Right lobe of liver (tissue), 6 donors: Measurements from ENCODE around the gene TENM3. TPM values are rescaled to one million over a fixed set of nuclear protein-coding genes. Genes with fewer than 3 reads are reported as not detected.

Source experiments
- ATAC-seq, 4 donors: fragments of 200-7000 bp; cut with Tn5 transposase; one replicate each; pipeline ENCODE4 v1.9.1; 2020; ENCODE audit warnings: mild to moderate bottlenecking in 4 of 4, moderate library complexity in 4 of 4
- DNase-seq, 3 donors: peaks; one replicate each; pipeline ENCODE4 v3.0.0-alpha.2; 2020
- H3K27ac ChIP-seq, 3 donors: fragments of 200-600 bp; one replicate each; pipeline ENCODE4 v1.8.0; 2022
- H3K27me3 ChIP-seq, 2 donors: fragments of 200-600 bp; one replicate each; pipeline ENCODE4 v1.8.0; 2022
- H3K36me3 ChIP-seq, 4 donors: fragments of 200-600 bp; sonication (generic) in 1 of 4; one replicate each; pipeline versions ENCODE4 v1.5.1 to v1.8.0; 2017 to 2022; ENCODE audit warnings: control low read depth in 1 of 4
- H3K4me1 ChIP-seq, 4 donors: fragments of 200-600 bp; sonication (generic) in 1 of 4; one replicate each; pipeline versions ENCODE4 v1.5.1 to v1.8.0; 2017 to 2022; ENCODE audit warnings: control low read depth in 1 of 4
- H3K4me3 ChIP-seq, 3 donors: fragments of 200-600 bp; one replicate each; pipeline ENCODE4 v1.8.0; 2022
- H3K9me3 ChIP-seq, 4 donors: fragments of 200-600 bp; sonication (generic) in 1 of 4; one replicate each; pipeline versions ENCODE4 v1.5.1 to v1.8.0; 2017 to 2022; ENCODE audit warnings: control low read depth in 1 of 4
- CTCF ChIP-seq, 4 donors: fragments of 200-600 bp in 3 of 4; fragments of 450-650 bp in 1 of 4; IDR thresholded peaks; one replicate each; pipeline versions ENCODE4 v1.5.1 to v1.8.0; 2016 to 2022; ENCODE audit warnings: antibody characterized with exemption in 4 of 4, mild to moderate bottlenecking in 2 of 4
- POLR2A ChIP-seq: fragments of 450-650 bp; IDR thresholded peaks from one replicate; pipeline ENCODE4 v1.6.1; 2017; ENCODE audit warnings: antibody characterized with exemption, mild to moderate bottlenecking
- WGBS: methylation state at CpG from one replicate; pipeline ENCODE4 v1.1.6; 2018; ENCODE audit warnings: low coverage, low lambda C conversion rate; ENCODE audit not compliant: insufficient coverage; ENCODE audit errors: missing lambda C conversion rate; 5-methylcytosine and 5-hydroxymethylcytosine counted together
- intact Hi-C, 2 donors: fragments of 100-400 bp; cut with DNase I; formaldehyde crosslinking; loops; one replicate each; pipeline versions ENCODE4 v1.11.2 to v1.14.1; 2022
- total RNA-seq, 6 experiments: library from RNA; depleted of rRNA in 2 of 6; stranded (reverse); fragments of >200 nt in 2 of 6; fragmentation: NEBNext Ultra II Directional in 3 of 6; extraction: Animal tissue kit (Norgen Biotek cat#: 25700) in 3 of 6; gene quantifications; one replicate each; pipeline versions ENCODE4 v1.1.0 to v1.2.4, GENCODE V29; 2016 to 2023
- donor health status: DM: no; HTN: yes; CAD: no.
- donor health status: DM: no; HTN: no; CAD: no.
- donor health status: DM: no; HTN: no; CAD: no.
- donor health status: DM: no; HTN: yes; CAD: no.
- donor health status: DM: no; HTN: yes; CAD: no.

The TENM3 gene
- total RNA-seq, 6 experiments from 2014 or later = 0.06 to 3.0 (median 1.1) TPM

DNA sequence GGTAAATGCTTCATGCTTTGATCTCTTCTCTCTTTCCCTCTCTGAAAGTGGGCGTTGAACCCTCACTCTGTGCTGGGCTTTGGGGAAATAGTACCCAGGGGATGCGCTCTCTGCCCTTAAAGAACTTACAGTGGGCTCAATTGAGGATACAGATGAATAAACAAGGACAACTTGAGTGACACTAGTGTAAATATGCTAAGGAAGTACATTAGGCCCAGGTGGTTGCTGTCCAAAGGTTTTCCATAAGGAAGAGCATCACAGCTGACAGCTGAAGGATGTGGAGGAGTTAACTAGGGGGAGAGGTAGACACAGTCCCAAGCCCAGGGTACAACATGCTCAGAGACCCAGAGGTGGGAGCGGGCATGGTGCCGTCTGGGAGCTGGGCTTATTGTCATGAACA lies 49.4 kb downstream of the TENM3 start:
- no peak overlapping the region for H3K27ac ChIP-seq
- 79% methylated on average over 3 of the region's 4 CpGs for WGBS
- intact Hi-C loops = no loop called here
- no peak for TF ChIP-seq CTCF (IDR thresholded peaks at IDR 0.05)
- TF ChIP-seq POLR2A = no peak
- no peak overlapping the region for H3K4me3 ChIP-seq
- H3K36me3 ChIP-seq = no peaks in the 10 kb centered on the region
- no peaks in the 10 kb centered on the region for H3K27me3 ChIP-seq
- H3K9me3 ChIP-seq = no peaks in the 10 kb centered on the region
- H3K4me1 ChIP-seq = no peaks in the 10 kb centered on the region
- DNase-seq (no peak), ATAC-seq (no peak)

DNA sequence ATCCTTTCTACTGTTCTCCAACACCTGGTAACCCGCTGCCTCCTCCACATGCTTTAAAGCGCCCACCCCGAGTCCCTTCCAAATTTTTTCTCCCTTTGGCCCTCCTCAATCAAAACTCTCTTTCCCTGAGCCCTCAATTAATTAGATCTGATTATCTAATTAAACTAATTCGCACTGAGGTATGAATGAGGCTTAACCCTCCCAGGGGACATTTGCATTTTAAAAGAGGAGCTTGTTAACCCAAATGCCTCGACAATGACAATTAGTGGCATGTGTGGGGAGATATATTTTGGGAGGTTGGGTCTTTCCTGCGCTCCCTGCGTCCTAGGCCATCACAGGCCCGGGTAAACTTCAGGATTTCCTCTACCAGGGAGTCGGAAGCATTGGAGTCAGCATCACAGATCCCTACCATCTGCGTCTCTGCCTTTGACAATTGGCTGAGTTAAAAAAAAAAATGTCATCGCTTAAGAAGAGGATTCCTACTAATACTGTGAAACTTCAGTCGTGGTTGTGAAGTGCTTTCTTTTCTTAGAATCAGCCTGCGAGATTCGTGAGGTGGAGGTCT lies 50.6 kb downstream of the TENM3 start:
- ATAC-seq (no peak), DNase-seq (no peak)
- Histone ChIP-seq H3K36me3 (no peaks in the 10 kb centered on the region), H3K4me1 (no peaks in the 10 kb centered on the region), H3K27me3 (no peaks in the 10 kb centered on the region), H3K4me3 (no peak overlapping the region), H3K9me3 (no peaks in the 10 kb centered on the region), H3K27ac (no peak overlapping the region)
- intact Hi-C loops = no loop called here
- 55% methylated on average over 12 of the region's 14 CpGs for WGBS
- TF ChIP-seq POLR2A = no peak
- TF ChIP-seq CTCF (IDR thresholded peaks at IDR 0.05) = no peak

- WGBS = 75% methylated on average over 4 of the region's 4 CpGs
- TF ChIP-seq POLR2A = no peak
- TF ChIP-seq CTCF (IDR thresholded peaks at IDR 0.05) = no peak
- Histone ChIP-seq H3K27me3 (no peaks in the 10 kb centered on the region), H3K4me3 (no peak overlapping the region), H3K36me3 (no peaks in the 10 kb centered on the region), H3K27ac (no peak overlapping the region), H3K4me1 (no peaks in the 10 kb centered on the region), H3K9me3 (no peaks in the 10 kb centered on the region)
- no peak for DNase-seq
- intact Hi-C loops = no loop called here
- no peak for ATAC-seq
Measured at GRCh38 chr4:182294451-182294850, 51.2 kb downstream of the TENM3 start.

DNA sequence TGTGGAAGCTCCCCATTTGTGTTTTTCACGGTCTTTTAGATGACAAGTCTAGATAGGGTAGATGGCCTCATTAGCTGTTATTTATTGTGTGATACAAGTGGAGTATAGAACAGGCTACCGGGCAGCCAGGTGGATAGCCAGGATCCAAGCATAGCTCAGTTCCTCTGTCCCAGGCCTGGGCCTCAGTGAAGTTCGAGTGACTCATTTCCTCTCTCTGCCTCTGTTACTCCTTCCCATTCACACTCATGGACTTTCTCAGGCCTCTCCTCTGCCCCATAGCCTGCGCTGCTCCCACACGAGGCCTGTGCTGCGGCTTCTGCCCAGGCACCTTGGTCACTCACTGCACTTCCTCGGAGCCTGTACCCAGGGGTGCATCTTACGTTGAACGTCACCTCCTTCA lies 54.5 kb downstream of the TENM3 start:
- Histone ChIP-seq H3K27me3 (no peaks in the 10 kb centered on the region), H3K36me3 (no peaks in the 10 kb centered on the region), H3K27ac (no peak overlapping the region), H3K9me3 (no peaks in the 10 kb centered on the region), H3K4me3 (no peak overlapping the region), H3K4me1 (no peaks in the 10 kb centered on the region)
- ATAC-seq (no peak), DNase-seq (no peak)
- 85% methylated on average over 9 of the region's 9 CpGs for WGBS
- intact Hi-C loops = no loop called here
- no peak for TF ChIP-seq POLR2A
- TF ChIP-seq CTCF (IDR thresholded peaks at IDR 0.05) = no peak

DNA sequence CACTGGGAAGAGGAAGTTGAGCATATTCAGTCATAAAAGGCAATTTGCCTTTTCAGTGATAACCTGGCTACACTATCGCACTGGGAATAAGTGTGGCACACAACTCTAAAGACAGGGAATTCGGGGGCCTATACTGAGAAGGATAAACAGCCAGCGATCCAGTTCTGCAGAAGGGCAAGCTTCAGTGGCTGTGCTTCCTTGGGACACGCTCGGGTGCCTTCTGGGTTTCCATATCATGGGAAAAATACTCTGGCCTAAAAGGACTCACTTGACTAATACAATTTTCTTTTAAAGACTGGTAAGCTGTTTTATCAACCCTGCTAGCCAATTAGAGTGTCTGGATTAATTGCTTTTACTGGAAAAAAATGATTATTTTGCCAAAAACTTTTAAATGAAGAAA lies 58.5 kb downstream of the TENM3 start:
- no peaks in the 10 kb centered on the region for H3K9me3 ChIP-seq
- no peaks in the 10 kb centered on the region for H3K27me3 ChIP-seq
- ATAC-seq (no peak), DNase-seq (no peak)
- intact Hi-C loops = no loop called here
- no peaks in the 10 kb centered on the region for H3K36me3 ChIP-seq
- H3K27ac ChIP-seq = no peak overlapping the region
- H3K4me3 ChIP-seq = no peak overlapping the region
- TF ChIP-seq CTCF (IDR thresholded peaks at IDR 0.05) (no peak), POLR2A (no peak)
- H3K4me1 ChIP-seq = no peaks in the 10 kb centered on the region
- WGBS = 63% methylated on average over 5 of the region's 5 CpGs
